ENCODE measurements around the gene TMEM178B. TPM values are rescaled to one million over a fixed set of nuclear protein-coding genes. Genes with fewer than 3 reads are reported as not detected.
"Not testable (repeated sequence)": the region's sequence is repeated elsewhere in the genome, so short reads cannot be mapped to it uniquely, and the experiment has no call there.

The TMEM178B gene
- total and polyA plus RNA-seq, 2 experiments from 2014 or later: 0.39 to 0.46 TPM

- no peaks in the 10 kb centered on the region for H3K4me1 ChIP-seq (ENCODE audit: low read depth)
- TF ChIP-seq CTCF (IDR thresholded peaks at IDR 0.05; ENCODE audit: low read depth, low read length): no peak
- no peak overlapping the region for H3K4me3 ChIP-seq
- H3K9me3 ChIP-seq (ENCODE audit: low read depth): no peaks in the 10 kb centered on the region
- DNase-seq (ENCODE audit: low read depth in 1 of 2, low spot score in 1 of 2): no peak
- no peak overlapping the region for H3K27ac ChIP-seq
- no peaks in the 10 kb centered on the region for H3K27me3 ChIP-seq
- no peaks in the 10 kb centered on the region for H3K36me3 ChIP-seq
These were observed 30.1 kb downstream of the TMEM178B start for GRCh38 chr7:141103847-141104429.

- H3K27me3 ChIP-seq: no peaks in the 10 kb centered on the region
- no peaks in the 10 kb centered on the region for H3K4me1 ChIP-seq (ENCODE audit: low read depth)
- DNase-seq (ENCODE audit: low read depth in 1 of 2, low spot score in 1 of 2): no peak
- no peaks in the 10 kb centered on the region for H3K9me3 ChIP-seq (ENCODE audit: low read depth)
- H3K27ac ChIP-seq: no peak overlapping the region
- no peaks in the 10 kb centered on the region for H3K36me3 ChIP-seq
- TF ChIP-seq CTCF (IDR thresholded peaks at IDR 0.05; ENCODE audit: low read depth, low read length): no peak
- H3K4me3 ChIP-seq: no peak overlapping the region
These were observed 39.3 kb downstream of the TMEM178B start for GRCh38 chr7:141113131-141113530.

- Histone ChIP-seq H3K27me3 (no peaks in the 10 kb centered on the region), H3K36me3 (no peaks in the 10 kb centered on the region), H3K4me3 (no peak overlapping the region), H3K27ac (no peak overlapping the region), H3K4me1 (ENCODE audit: low read depth) (no peaks in the 10 kb centered on the region), H3K9me3 (ENCODE audit: low read depth) (no peaks in the 10 kb centered on the region)
- no peak for TF ChIP-seq CTCF (IDR thresholded peaks at IDR 0.05; ENCODE audit: low read depth, low read length)
- no peak for DNase-seq (ENCODE audit: low read depth in 1 of 2, low spot score in 1 of 2)
These were observed 40.3 kb downstream of the TMEM178B start for GRCh38 chr7:141114029-141114664.

- Histone ChIP-seq H3K9me3 (ENCODE audit: low read depth) (no peaks in the 10 kb centered on the region), H3K27ac (no peak overlapping the region), H3K4me3 (no peak overlapping the region), H3K4me1 (ENCODE audit: low read depth) (no peaks in the 10 kb centered on the region), H3K27me3 (no peaks in the 10 kb centered on the region), H3K36me3 (no peaks in the 10 kb centered on the region)
- no peak for DNase-seq (ENCODE audit: low read depth in 1 of 2, low spot score in 1 of 2)
- TF ChIP-seq CTCF (IDR thresholded peaks at IDR 0.05; ENCODE audit: low read depth, low read length): no peak
These were observed 42.1 kb downstream of the TMEM178B start for GRCh38 chr7:141115965-141116364.

GRCh38 chr7:141116661-141117060 lies 42.8 kb downstream of the TMEM178B start:
- not testable (repeated sequence) for H3K4me1 ChIP-seq (ENCODE audit: low read depth); DNase-seq (ENCODE audit: low read depth in 1 of 2, low spot score in 1 of 2); H3K36me3 ChIP-seq; H3K4me3 ChIP-seq; H3K27me3 ChIP-seq; H3K9me3 ChIP-seq (ENCODE audit: low read depth); H3K27ac ChIP-seq

GRCh38 chr7:141118767-141119166 lies 44.9 kb downstream of the TMEM178B start:
- Histone ChIP-seq H3K4me3 (no peak overlapping the region), H3K27me3 (no peaks in the 10 kb centered on the region), H3K4me1 (ENCODE audit: low read depth) (no peaks in the 10 kb centered on the region), H3K9me3 (ENCODE audit: low read depth) (no peaks in the 10 kb centered on the region), H3K36me3 (no peaks in the 10 kb centered on the region), H3K27ac (no peak overlapping the region)
- no peak for DNase-seq (ENCODE audit: low read depth in 1 of 2, low spot score in 1 of 2)
- no peak for TF ChIP-seq CTCF (IDR thresholded peaks at IDR 0.05; ENCODE audit: low read depth, low read length)

Data from cardiac muscle cell (in vitro differentiated cells and primary cell).